Amniotic stem cell (primary cell): ENCODE results near the gene ANKMY1.
A peak's percentile ranks its signal among the peaks of the same experiment; 100 is the strongest.

Experiments
- DNase-seq: peaks from one replicate; lab custom pipeline; 2025; lab: John Stamatoyannopoulos, UW

The ANKMY1 gene

GRCh38 chr2:240557808-240558207, at the start of gene ANKMY1:
TSS of gene ANKMY1 (minus strand) at chr2:240557988. CDS start at chr2:240557335, 653 bp downstream.
- DNase-seq, result peak; percentile 49

DNA sequence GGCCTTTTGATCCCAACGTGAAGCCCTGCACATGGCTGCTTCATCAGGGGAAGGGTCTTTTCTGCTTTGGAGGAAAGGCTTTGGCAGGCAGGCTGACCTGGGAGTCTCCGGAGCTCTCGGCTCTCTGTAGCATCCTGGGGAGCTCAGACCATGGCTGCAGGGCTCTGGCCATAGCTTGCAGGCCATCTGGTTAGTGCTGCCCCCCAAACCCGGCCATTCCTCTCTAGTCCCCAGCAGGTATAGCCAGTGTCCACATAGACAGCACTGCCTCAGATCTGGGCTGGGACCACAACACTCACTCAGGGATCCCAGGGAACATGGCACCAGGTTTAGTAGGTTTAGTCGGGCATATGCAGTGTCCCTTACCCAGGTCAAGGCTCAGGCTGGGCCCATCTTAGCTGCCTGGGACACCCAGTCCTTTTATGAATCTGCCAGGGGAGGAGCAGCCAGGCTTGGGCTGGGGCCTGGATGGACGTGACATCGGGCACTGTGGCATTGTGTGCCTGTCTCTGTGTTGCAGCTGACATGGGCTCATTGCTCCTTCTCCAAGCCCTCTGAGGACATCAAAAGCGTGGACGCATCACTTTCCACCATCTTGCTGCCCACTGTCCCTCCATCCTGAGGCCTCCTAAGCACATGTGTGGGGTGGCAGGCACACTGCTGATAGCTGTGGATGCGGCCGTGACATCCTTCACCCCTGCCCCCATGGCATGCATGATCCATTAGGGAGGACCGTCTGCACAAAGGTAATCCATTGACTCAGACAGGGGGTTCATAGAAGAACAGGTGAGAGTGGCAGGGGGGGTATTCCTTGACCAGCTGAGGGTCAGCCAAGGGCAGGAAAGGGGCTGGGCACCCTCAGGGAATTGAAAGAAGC, 48.3 kb upstream of the ANKMY1 start:
- no peak for DNase-seq

- DNase-seq, result no peak
Measured at GRCh38 chr2:240604939-240605716, 47.3 kb upstream of the ANKMY1 start.

DNA sequence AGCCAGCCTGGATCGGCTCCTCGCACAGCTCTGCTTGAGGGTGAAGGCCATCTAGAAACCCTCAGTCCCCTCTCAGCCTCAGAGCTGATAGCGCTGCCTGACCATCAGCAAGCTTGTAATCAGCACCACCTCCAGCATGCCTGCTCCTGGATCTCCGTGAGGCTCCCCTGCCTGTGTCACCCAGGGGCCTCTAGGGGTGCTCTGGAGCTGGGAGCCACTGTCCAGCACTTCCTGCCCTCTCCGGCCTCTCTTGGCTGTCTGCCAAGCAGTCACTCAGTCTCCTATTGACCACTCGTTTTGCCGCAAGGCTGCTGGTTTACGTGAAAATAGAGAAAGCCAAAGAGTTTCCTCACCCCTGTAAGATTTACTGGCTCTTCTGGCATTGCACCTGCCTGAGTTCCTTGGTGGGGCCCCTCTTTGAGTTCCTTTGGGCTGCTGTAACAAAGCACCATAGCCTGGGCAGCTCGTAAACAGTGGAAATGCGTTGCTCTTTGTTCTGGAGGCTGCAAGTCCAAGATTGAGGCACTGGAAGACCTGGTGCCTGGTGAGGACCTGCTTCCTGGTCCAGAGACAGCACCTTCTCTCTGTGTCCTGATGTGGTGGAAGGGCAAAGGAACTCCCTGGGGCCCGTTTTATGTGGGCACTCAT, 46.6 kb upstream of the ANKMY1 start:
- no peak for DNase-seq

DNA sequence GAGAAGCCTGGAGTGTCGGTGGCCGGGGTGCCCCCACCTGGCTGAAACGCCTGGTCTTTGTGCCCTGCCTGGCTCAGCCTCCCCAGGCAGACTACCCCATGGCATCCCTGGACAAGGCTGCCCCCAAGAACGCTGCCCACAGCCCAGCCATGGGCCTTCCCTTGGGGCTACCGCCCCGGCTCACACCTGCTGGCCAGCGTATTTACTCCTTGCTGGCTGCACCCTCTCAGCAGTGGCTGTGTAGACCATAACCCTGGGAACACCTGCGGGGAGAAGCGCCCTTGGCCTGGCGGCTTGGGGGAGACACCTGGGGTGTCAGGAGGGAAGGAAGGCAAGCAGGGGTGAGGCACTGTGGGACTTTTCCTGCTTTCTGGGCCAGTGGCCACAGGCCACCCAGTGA, 46.1 kb upstream of the ANKMY1 start:
- no peak for DNase-seq

DNA sequence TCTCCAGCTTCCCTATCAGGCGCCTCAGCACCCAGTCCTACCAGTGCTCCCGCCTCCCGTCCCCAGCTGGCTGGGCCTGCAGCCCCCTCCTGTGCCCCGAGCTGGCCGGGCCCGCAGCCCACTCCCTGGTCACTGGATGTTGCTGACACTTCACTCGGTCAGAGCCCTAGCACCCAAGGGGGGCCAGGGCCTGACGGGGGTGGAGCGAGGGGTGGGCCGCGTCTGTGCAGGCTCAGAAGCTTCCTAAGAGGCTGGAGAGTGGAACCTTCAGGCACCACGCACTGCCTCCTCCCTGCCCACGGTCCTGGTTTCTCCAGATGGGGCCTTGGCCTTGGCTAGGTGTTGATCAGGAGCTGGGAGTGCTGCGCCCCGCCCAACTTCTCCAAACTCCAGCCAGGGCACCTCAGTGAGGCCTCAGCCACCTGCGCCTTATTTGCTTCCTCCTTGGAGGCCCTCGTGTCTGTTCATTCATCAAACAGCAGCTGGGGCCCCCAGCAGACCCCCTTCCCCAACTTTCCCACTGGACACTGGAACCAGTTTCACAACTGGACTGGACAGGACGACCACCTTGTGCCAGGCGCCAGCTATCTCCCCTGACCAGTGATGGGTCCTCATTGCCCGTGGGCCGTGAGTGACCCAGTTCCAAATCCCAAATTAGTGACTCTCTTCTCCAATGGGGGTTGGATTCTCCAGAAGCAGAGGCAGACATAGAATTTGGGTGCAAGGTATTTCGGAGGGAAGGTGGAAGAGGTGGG, 45.5 kb upstream of the ANKMY1 start:
- DNase-seq, result no peak

- no peak for DNase-seq
Measured at GRCh38 chr2:240602266-240603050, 44.7 kb upstream of the ANKMY1 start.

DNA sequence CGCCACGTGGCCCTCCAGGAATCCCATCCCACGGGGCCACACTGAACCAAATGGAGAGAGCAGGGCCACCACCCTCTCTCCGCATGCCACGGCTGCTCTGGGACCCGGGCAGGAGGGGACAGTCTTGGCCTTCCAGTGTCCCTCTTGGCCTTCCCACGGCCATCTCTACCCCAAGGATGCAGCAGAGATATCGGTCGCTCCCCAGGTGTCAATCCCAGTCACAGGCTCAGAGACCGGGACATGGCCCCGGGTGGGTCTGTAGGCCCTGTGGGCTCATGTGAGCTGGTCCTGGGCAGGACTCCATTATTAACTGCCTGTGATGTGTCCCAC, 44.0 kb upstream of the ANKMY1 start:
- no peak for DNase-seq

DNA sequence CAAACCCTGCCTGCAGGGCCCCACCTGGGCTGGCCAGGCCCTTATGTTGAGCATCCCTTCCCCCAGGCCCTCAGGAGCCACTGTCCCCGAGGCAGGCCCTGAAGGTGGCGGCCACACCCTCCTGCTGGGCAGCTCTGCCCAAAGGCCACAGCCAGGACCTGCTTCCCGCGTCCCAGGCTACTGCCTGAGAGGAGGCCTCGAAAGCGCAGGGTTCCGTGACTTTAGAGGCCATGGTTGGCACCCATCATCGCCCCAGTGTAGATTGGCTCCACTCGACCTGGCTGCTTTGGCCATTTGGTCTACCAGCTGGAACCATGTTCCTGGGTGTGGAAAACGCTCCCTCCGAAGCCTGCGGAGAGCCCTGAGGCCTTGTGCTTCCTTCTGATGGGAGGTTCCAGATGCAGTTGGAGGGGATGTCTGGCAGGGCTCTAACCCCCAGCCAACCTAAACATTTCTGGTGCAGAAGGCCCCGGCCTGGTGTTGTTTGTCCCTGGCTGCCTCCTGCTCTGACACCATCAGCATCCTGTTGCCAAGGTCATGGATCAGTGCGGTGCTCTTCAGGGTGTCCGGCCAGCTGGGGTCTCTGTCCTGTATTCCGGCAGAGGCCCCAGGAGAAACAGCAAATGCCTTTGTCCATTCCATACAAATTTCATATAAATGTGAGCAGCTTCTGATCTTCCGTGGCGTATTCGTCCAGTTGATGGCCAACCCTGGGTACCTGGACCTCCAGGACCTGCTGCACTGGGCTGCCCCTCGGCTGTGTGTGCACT, 43.5 kb upstream of the ANKMY1 start:
- no peak for DNase-seq

DNA sequence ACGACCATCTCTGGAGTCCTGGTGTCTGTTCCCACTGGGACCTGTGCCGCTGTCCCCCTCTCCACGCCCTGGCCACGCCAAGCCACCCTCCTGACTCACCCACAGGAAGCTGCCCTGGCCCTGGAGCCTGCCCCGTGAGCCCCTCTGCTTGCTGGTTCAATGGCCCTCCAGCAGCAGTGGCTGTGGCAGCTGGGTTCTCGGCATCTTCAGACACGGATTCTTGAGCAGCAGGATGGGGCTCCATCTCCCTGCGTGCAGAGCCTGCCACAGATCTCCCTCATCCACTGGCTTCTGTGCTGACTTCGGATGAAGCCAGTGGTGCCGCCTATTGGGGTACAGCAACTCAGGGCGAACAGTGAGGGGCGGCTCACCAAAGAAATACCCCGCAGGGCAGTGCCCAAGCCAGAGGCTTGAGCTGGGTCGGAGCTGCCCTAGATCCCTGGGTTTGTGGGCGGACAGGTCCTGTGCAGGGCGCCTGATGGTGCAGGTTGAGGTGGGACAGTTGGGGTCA, 42.7 kb upstream of the ANKMY1 start:
- no peak for DNase-seq

DNA sequence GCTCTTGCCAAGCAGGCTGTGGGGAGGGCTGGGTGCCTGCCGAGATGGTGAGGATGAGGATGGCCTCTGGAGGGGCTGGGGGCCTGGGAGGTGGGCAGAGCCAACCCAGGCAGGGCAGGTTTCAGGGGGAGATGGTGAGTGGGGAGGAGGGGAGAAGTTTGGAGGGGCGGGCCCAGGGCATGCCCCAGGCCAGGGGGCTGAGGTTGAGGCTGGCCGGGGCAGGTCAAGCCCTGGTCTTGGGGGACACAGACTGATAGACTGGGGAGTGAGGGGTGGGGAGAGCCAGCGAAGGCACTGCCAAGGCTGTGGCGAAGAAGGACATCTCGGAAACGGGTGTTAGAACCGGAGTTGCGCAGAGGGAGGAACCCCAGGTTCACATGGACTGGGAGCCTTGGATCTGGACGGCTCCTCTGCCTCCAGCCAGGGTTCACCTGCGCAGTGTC, 41.4 kb upstream of the ANKMY1 start:
- DNase-seq, result no peak

- no peak for DNase-seq
Measured at GRCh38 chr2:240598311-240598911, 40.6 kb upstream of the ANKMY1 start.

GRCh38 chr2:240597419-240598181, 39.8 kb upstream of the ANKMY1 start:
- DNase-seq, result no peak

GRCh38 chr2:240597054-240597418, 39.2 kb upstream of the ANKMY1 start:
- no peak for DNase-seq

DNA sequence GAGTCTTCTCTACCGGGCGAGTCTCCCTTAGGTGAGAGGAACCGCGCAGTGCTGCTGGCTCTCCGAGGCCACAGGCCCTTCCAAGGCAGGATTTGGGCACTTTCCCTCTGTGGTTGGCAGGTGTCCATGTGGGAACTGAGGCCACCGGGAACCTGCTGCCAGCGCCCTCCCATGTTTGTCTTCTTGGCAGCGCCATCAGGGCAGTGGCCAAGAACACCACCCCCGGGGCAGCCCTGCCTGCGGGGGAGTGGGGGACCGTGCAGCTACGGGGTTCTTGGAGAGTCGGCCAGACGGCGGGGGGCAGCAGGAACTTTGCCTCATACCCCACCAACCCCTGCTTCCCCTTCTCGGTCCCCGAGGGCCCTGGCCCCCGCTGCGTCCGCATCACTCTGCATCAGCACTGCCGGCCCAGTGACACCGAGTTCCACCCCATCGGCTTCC, 38.7 kb upstream of the ANKMY1 start:
- DNase-seq, result no peak

DNA sequence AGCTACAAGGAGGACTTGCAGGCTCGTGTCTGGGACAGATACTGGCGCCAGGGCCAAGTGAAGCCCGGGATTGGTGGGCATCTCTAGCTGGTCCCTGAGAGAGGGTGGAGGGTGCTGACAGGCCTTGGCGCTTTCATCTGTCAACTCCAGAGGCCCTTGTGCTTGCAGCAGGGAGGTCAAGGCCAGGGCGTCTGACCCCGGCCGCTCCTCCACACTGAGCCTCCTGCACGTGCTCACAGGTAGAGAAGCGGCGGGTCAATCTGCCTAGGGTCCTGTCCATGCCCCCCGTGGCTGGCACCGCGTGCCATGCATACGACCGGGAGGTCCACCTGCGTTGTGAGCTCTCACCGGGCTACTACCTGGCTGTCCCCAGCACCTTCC, 38.3 kb upstream of the ANKMY1 start:
- DNase-seq, result no peak

DNA sequence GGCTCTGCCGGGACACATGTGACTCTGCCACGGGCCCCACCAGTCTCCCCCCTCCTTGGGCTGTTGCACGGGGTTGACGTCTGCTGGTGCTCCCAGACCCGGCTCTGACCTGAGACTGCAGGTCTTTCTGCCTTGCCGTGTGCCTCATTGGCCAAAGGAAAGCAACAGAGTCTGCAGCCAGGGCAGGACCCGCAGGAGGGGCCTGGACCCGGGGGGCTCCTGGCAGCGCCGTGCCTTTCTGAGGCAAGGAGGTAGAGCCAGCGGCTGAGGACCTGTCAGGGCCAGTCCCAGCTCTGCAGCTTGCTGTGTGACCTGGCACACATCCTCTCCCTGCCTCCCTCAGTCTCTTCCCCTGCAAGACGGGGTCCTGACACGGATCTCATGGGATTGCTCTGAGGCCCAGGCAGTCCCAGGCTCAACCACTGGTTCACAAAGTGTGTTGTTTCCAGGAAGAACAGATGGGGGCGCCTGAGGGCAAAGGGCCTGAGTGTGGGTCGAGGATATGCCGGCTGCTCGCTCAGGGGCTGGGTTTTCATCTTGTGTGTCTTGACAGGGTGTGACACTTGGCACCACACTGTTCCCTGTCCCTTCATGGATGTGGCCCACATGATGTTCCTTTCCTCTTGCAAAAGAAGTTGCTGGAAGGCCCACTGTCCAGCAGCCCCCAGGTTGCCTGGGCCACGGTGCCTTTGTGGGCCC, 37.7 kb upstream of the ANKMY1 start:
- DNase-seq, result no peak
